IgD-negative memory B cell (primary cell): ENCODE results near the gene SEC22A. TPM values are rescaled to one million over a fixed set of nuclear protein-coding genes. Genes with fewer than 3 reads are reported as not detected.

ENCODE experiments used
- polyA plus RNA-seq: library from polyadenylated mRNA; unstranded; fragments of 300-500 nt; fragmentation: Illumina TruSeq; gene quantifications from one replicate; pipeline ENCODE4 v1.2.3, GENCODE V29; 2021

Gene SEC22A
- polyA plus RNA-seq, 1 donor from 2014 or later = 10.9 TPM

Other genes with a start within 250 kb of the SEC22A start
- not detected for gene SEMA5B, start 174.2 kb upstream of the SEC22A start, polyA plus RNA-seq
- 4.2 TPM for gene PDIA5, start 134.9 kb upstream of the SEC22A start, polyA plus RNA-seq
- not detected for gene ADCY5, start 247.1 kb downstream of the SEC22A start, polyA plus RNA-seq